GM12864 (cell line): ENCODE measurements around the gene MASP2.
A peak's percentile ranks its signal among the peaks of the same experiment; 100 is the strongest.
"Not testable (repeated sequence)": the region's sequence is repeated elsewhere in the genome, so short reads cannot be mapped to it uniquely, and the experiment has no call there.

Source experiments
- DNase-seq: peaks from one replicate; pipeline ENCODE4 v3.0.0-alpha.2; 2011; ENCODE audit warnings: low read depth
- H3K4me3 ChIP-seq: 2 replicates; pipeline ENCODE4 v1.5.1; 2011; ENCODE audit warnings: mild to moderate bottlenecking, low read depth, low read length, control low read depth
- TF ChIP-seq, protein P1 (sequence below): IDR thresholded peaks from 2 replicates; pipeline ENCODE4 v1.5.1; 2011; ENCODE audit warnings: low read depth, mild to moderate bottlenecking, moderate library complexity, low read length, control low read depth, inconsistent platforms; ENCODE audit errors: missing control alignments

The MASP2 gene

DNA sequence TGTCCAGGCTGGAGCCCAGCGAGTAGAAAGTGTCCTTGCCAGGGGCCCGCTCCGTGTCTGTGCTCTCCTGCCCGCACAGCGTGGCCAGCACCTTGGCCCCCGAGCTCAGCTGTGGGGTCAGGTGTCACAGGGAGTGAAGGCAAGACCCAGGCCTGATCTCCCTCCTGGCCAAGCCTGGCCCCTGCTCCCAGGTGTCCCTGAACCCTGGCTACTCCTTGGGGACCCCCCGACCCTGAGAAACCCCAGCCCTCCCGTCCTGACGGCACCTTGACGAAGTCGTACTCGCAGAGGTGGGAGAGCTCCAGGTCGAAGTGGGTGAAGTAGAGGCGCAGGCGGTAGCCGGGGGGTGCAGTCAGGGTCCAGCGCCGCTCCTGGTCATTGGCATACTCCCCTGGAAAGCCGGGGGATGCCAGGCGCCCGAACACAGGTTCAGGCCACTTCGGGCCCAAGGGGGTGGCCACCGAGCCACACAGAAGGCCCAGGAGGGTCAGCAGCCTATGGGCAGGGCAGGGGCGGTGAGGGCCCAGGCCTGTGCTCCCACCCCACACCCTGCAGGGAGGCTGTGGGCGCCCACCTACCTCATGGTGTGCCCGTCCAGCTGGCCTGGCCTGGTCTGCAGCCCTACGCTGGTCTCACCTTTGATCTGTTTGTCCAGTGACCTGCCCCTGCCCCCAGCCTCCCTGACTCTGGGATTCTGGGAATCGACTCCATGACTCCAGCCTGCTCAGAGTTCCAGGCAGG lies at the start of gene MASP2:
Gene MASP2 (minus strand): TSS at position 615 of the 741 bp plus-strand sequence. CDS start 32 bp downstream, at position 583.
- TF ChIP-seq, protein P1, sequence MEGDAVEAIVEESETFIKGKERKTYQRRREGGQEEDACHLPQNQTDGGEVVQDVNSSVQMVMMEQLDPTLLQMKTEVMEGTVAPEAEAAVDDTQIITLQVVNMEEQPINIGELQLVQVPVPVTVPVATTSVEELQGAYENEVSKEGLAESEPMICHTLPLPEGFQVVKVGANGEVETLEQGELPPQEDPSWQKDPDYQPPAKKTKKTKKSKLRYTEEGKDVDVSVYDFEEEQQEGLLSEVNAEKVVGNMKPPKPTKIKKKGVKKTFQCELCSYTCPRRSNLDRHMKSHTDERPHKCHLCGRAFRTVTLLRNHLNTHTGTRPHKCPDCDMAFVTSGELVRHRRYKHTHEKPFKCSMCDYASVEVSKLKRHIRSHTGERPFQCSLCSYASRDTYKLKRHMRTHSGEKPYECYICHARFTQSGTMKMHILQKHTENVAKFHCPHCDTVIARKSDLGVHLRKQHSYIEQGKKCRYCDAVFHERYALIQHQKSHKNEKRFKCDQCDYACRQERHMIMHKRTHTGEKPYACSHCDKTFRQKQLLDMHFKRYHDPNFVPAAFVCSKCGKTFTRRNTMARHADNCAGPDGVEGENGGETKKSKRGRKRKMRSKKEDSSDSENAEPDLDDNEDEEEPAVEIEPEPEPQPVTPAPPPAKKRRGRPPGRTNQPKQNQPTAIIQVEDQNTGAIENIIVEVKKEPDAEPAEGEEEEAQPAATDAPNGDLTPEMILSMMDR = no peak
- H3K4me3 ChIP-seq = no peak within 1 kb of the TSS
- no peak for DNase-seq

DNA sequence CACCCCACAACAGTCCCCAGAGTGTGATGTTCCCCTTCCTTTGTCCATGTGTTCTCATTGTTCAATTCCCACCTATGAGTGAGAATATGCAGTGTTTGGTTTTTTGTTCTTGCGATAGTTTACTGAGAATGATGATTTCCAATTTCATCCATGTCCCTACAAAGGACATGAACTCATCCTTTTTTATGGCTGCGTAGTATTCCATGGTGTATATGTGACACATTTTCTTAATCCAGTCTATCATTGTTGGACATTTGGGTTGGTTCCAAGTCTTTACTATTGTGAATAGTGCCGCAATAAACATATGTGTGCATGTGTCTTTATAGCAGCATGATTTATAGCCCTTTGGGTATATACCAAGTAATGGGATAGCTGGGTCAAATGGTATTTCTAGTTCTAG lies 36.7 kb upstream of the MASP2 start:
- not testable (repeated sequence) for H3K4me3 ChIP-seq, DNase-seq

DNA sequence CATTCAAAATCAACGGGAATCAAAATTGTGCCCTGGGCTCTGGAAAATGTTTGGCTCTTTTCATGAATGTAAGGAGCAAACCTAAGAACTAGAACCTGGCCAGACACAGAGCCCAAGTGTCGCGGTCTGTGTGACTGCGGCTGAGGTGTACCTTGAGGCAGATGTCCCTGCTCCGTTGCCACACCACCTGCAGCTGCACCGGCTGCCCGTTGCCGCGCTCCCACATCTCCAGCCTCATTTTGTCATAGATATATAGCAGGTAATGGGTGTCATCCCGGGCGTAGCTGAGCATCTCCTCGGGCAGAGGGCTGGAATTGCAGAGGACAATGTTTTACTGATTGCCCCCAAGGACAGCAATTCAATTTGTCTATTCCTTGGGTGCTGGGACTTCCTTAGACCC lies 33.9 kb upstream of the MASP2 start:
- no peak overlapping the region for H3K4me3 ChIP-seq
- TF ChIP-seq, protein P1 = no peak
- no peak for DNase-seq

DNA sequence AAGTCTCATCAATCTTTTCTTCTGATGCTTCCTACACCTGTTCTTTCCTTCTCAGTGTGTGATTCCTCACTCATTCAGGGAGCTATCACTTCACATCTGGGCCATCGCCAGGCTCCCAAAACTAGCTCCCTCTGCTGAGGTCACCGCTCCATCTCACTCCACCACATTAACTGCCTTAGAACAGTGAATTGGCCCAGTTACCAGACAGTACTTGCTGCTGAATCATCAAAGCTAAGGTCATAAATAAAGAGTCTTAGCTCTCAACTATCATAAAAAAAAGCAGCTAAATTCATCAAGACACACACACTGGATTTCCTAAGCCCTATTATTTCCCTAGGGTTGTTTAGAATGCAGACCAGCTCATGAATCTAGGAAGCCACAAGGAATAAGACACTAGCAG lies 31.6 kb upstream of the MASP2 start:
- TF ChIP-seq, protein P1 = no peak
- H3K4me3 ChIP-seq = no peak overlapping the region
- DNase-seq = no peak

DNA sequence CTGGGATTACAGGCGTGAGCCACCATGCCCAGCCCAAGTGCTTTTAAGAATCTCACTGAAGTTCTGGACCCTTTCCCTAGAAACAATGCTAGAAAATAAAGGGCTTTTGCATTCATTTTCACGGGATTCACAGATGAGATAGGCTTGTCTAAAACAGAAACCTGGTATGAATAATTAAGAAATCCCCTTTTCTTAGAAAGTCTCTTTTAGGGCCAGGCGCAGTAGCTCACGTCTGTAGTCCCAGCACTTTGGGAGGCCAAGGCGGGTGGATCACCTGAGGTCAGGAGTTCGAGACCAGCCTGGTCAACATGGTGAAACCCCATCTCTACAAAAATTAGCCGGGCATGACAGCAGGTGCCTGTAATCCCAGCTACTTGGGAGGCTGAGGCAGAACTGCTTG lies 26.4 kb upstream of the MASP2 start:
- not testable (repeated sequence) for H3K4me3 ChIP-seq, DNase-seq

DNA sequence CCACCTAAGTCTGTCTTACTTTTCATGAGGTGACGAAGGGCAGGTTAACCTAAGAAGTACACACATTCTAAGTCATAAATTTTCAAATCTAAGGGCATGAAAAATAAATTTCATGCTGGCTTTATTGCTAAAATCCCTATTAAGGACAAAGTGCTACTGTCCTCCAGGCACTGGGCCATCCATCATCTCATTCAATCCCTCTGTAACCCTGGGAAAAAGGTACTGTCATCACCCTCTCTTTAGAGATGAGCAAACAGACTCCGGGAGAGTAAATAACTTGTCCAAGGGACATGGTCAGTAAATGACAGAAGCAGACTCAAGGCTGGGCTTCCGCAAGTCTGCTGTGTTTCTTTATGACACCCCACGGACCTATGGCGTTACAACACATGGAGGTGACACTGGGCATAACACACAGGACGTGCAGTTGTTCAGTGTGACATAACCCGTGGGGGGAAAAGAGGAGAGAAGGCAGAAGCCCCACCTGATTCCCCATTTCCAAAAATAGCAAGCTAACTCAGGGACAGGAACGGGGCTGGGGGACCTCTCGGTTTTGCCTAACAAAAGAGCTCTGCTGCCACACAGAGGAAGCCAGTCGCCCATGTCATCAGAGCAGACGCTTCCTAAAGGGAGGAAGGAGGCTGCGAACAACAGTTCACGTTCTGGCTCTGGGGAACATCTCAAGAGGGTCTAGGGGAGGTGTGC lies 25.3 kb upstream of the MASP2 start:
- TF ChIP-seq, protein P1 = peak; percentile 35
- no peak for DNase-seq
- H3K4me3 ChIP-seq = no peak overlapping the region

DNA sequence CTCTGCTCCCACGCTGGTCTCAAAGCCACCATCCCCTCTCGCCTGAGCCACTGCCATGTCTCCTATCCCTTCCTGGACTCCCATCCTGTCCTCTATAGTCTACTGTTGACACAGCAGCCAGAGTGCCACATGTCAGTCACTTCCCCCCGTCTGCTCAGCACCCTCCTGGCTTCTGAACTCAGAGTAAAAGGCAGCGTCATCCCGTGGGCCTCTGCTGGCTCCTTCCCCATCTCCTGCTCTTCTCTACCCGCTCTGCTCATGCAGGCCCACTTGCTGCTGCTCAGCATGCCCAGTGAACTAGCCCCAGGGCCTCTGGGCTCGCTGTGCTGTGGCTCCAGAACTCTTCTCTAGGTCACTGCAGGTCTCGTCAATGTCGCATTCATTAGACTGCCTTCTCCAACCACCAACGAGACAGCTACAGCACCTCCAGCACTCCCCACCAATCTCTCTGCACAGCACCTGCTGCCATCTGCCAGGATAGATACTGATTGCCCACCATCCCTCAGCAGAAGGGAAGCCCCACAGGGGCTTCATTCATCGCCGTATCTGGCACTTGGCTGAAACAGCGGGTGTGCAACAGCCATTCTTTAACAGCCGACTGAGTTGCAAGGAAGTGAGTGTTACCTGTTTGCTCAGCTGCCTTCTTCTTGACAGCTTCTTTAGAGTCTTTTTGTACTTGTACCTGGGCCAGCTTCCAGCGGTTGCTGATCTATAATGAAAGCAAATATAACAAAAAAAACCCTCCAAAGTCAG lies 24.6 kb upstream of the MASP2 start:
- no peak for DNase-seq

More for the DNA sequence above, 24.6 kb upstream of the MASP2 start:
- TF ChIP-seq, protein P1 = no peak
- H3K4me3 ChIP-seq = no peak overlapping the region
